DMS153 (cell line): ENCODE measurements around the gene USP31.

ENCODE experiments used
- DNase-seq: peaks from one replicate; lab custom pipeline; 2025; lab: John Stamatoyannopoulos, UW

Gene USP31

GRCh38 chr16:23092801-23093117 lies 56.5 kb downstream of the USP31 start:
- no peak for DNase-seq

GRCh38 chr16:23092072-23092800 lies 57.0 kb downstream of the USP31 start:
- no peak for DNase-seq

- no peak for DNase-seq
These were observed 60.1 kb downstream of the USP31 start for GRCh38 chr16:23089111-23089510.

GRCh38 chr16:23088018-23088417 lies 61.2 kb downstream of the USP31 start:
- DNase-seq: no peak

- DNase-seq: no peak
These were observed 63.3 kb downstream of the USP31 start for GRCh38 chr16:23085949-23086348.

GRCh38 chr16:23082161-23082788 lies 67.0 kb downstream of the USP31 start:
- DNase-seq: peak; percentile 28

- DNase-seq: peak; percentile 71
These were observed 67.6 kb downstream of the USP31 start for GRCh38 chr16:23081675-23082119.

GRCh38 chr16:23080747-23081146 lies 68.5 kb downstream of the USP31 start:
- DNase-seq: no peak

GRCh38 chr16:23080329-23080728 lies 68.9 kb downstream of the USP31 start:
- DNase-seq: no peak

- peak; percentile 84 for DNase-seq
These were observed 69.5 kb downstream of the USP31 start for GRCh38 chr16:23079675-23080301.

- no peak for DNase-seq
These were observed 74.8 kb downstream of the USP31 start for GRCh38 chr16:23074423-23074822.

GRCh38 chr16:23072769-23073549 lies 76.3 kb downstream of the USP31 start:
- no peak for DNase-seq

GRCh38 chr16:23072084-23072599 lies 77.1 kb downstream of the USP31 start:
- DNase-seq: no peak

GRCh38 chr16:23071196-23072083 lies 77.8 kb downstream of the USP31 start:
- no peak for DNase-seq

GRCh38 chr16:23069844-23070243 lies 79.4 kb downstream of the USP31 start:
- no peak for DNase-seq

GRCh38 chr16:23068079-23068736 lies 81.0 kb downstream of the USP31 start:
- DNase-seq: no peak

GRCh38 chr16:23066676-23067075 lies 82.6 kb downstream of the USP31 start:
- DNase-seq: no peak

- DNase-seq: no peak
These were observed 84.6 kb downstream of the USP31 start for GRCh38 chr16:23064639-23065038.

GRCh38 chr16:23062524-23062923 lies 86.7 kb downstream of the USP31 start:
- no peak for DNase-seq

- DNase-seq: no peak
These were observed 87.6 kb downstream of the USP31 start for GRCh38 chr16:23061669-23062068.
